Stimulated activated naive CD8-positive, alpha-beta T cell treated with anti-CD3 and anti-CD28 coated beads, Interleukin-15, amount 100 ng/mL, for 72 hours (primary cell): ENCODE data around the gene INCA1.
A peak's percentile ranks its signal among the peaks of the same experiment; 100 is the strongest.

Experiments used
- ATAC-seq: fragments of 150-1000 bp; cut with Tn5 transposase; 2 replicates; pipeline ENCODE4 v1.10.0; 2021; ENCODE audit warnings: mild to moderate bottlenecking, moderate library complexity
- DNase-seq, 2 donors: peaks; one replicate each; pipeline ENCODE4 v3.0.0; 2021 to 2022
- H3K27ac Mint-ChIP-seq, 2 donors: one replicate each; pipeline ENCODE4 v1.8.0; 2022; ENCODE audit warnings: mild to moderate bottlenecking in 2 of 2, mixed read lengths in 2 of 2, moderate library complexity in 2 of 2
- H3K27me3 Mint-ChIP-seq: one replicate; pipeline ENCODE4 v1.8.0; 2022; ENCODE audit warnings: mixed read lengths
- H3K4me1 Mint-ChIP-seq: one replicate; pipeline ENCODE4 v1.8.0; 2022; ENCODE audit warnings: mild to moderate bottlenecking, mixed read lengths
- H3K4me3 Mint-ChIP-seq, 2 donors: one replicate each; pipeline ENCODE4 v1.8.0; 2022; ENCODE audit warnings: mild to moderate bottlenecking in 2 of 2, mixed read lengths in 2 of 2, moderate library complexity in 1 of 2
- H3K9me3 Mint-ChIP-seq, 2 donors: one replicate each; pipeline ENCODE4 v1.8.0; 2022; ENCODE audit warnings: mixed read lengths in 2 of 2

INCA1 gene

DNA sequence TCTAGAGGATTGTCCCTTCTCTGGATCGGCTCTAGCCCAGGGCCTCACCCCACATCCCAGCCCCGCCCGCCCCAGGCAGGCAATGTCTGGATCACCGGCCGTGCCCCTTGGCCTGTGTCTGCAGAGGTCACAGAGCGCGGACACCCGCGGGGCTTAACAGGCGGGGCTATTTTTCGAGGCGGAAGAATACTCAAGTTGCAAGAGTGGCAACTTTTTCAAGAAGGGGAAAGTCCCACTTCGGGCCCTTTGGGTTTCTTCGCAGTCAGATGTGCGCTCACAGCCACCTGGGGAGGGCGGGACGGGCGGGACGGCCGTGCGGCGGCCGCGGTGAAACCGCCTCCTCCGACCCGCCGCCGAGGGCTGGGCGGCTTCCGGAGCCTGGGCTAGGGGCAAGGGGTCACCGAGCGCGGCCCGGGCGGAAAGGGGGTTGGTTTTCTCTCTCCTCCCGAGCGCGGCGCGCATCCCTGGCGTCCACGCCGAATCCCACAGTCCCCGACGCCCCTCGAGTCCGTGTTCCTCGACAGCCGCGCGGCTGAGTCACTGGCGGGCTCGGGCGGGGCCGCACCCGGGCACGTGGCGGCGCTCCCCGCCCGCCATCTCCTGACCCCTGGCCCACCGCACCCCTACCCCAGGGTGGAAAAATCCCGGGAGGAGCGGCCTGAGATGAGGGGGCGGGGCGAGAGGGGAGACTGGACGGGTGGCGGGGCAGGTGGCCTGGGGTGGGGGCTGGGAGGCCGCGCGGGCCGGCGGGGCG, 47.8 kb downstream of the INCA1 start:
- H3K27ac Mint-ChIP-seq, result peak overlapping the region; percentile 55 to 94
- peaks cover 36% of the 10 kb centered on the region for H3K4me1 Mint-ChIP-seq
- peak; percentile 84 to 86 for DNase-seq

DNA sequence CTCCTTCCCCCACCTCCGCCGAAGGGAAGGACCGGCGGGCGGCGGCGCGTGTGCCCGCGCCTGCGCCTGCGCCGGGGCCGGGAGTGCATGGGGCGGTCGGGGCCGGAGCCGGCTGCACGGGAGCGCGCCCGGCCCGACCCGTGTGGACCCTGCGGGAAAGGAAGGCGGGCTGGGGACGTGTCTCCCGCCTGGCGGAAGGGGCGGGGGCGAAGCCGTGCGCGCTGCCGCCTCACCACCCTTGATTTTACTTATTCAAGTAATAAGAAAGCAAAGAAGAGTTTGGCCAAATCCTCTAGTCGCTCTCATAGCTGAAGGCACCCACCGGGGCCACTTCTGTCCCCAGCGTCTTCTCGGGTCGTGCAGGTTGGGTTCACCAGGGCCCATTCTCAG, 48.4 kb downstream of the INCA1 start:
- H3K4me1 Mint-ChIP-seq, result peaks cover 42% of the 10 kb centered on the region
- ATAC-seq, result peak; percentile 53
- H3K27ac Mint-ChIP-seq, result peak overlapping the region; percentile 96 to 97
- H3K4me3 Mint-ChIP-seq, result peak overlapping the region; percentile 93 to 94
- H3K9me3 Mint-ChIP-seq, result no peaks in the 10 kb centered on the region
- no peaks in the 10 kb centered on the region for H3K27me3 Mint-ChIP-seq
- peak in 1 of 2 donors; percentile 87 for DNase-seq

More for the DNA sequence above, 47.8 kb downstream of the INCA1 start:
- peak; percentile 45 for ATAC-seq
- Mint-ChIP-seq H3K27me3 (no peaks in the 10 kb centered on the region), H3K4me3 (peak overlapping the region; percentile 93 to 94), H3K9me3 (no peaks in the 10 kb centered on the region)

DNA sequence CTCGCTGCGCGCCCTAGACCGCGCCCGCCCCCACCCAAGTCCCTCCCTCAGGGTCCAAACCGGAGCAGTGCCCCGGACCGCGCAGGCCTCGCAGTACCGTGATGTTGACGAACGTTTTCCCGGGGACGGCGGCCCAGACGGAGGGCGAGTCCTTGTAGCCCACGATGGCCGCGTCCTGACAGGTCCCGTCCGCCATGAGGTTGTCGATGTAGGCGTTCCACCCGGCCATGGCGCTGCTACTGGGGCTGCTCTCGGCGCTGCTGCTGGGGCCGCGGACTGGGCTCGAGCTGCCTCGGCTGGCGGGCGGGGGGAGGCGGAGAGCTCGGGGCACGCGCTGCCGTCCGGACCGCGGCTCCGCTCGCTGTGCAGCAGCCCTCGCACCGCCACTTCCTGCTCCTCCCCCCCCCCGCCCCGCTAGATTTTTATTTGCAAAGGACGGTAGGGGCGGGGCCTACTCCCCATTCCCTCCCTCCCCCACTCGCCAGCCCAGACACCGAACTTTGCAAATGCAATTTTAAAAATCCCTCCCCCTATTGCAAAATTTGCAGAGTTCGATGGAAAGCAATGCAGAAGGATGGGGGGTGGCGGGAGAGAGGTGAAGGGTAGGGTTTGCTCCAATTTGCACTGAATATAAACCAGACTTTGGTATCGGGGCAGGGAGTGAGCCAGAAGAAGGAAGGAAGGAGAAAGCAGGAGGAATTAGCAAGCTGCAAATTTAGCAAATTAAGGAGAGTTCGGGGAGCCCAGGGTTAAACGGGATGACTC, 49.0 kb downstream of the INCA1 start, which contains the start of gene PFN1:
Gene PFN1 (minus strand): TSS at position 365 of the 765 bp plus-strand sequence. CDS start 136 bp downstream, at position 229.
- Mint-ChIP-seq H3K27ac (peak within 1 kb of the TSS; percentile 98 to 99), H3K27me3 (no peaks in the 10 kb centered on the region), H3K4me1 (peaks cover 47% of the 10 kb centered on the region), H3K9me3 (no peaks in the 10 kb centered on the region), H3K4me3 (peak within 1 kb of the TSS; percentile 93 to 94)
- DNase-seq (peak; percentile 86 to 88), ATAC-seq (peak; percentile 35)

DNA sequence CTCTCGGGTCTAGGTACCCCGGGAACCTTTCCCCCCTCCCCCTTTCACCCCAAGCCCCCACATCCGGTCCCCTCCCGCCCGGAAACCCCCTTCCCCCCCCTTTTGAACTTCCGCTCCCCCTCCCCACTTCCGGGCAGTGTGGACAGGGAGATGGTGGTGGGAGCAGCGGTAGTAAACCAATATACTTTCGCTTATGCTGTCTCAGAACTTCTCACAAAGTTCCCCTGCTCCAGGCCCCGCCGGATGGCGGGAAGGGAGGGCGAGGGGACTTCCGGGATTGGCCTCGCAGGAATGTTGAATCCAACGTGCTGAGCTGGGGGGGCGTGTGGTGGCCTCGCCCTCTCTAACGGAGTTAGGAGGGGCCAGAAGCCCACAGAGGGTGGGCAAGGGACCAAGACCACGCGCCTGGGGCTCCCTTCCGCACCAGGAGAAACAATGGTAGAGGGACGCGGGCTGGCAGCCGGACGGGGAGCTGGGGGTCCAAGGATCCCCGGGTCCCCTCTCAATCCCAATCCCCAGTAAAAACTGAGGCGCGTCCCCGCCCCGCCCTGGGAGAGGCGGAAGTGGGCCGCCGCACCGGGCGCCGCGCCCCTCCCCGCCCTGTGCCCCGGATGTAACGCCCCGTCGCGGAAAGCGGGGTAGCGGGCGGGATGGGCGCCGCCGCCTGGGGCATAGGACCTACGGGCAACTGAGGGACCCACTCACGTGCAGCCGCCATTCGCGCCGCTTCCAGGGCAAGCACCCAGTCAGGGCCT, 49.7 kb downstream of the INCA1 start:
- peaks cover 55% of the 10 kb centered on the region for H3K4me1 Mint-ChIP-seq

DNA sequence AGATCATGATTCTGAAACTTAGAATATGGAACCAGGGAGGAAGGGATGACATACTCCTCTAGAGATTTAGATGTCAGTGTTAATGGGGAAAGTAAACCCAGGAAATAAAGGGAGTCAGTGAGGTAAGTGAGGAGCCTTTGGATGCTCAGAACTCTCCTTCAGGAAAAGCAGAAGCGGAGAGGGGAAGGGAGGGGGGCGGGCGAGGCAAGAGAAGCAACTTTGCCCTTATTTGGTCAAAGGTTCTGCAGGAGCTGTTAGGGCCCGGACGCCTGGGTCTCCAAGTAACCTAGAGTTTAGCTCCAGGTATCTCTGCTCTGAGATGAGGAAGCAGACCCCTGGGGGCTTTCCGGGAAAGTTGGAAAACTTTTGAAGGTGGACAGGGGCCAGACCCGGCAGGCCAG, 50.3 kb downstream of the INCA1 start:
- H3K9me3 Mint-ChIP-seq, result no peaks in the 10 kb centered on the region
- no peak for ATAC-seq
- peak overlapping the region; percentile 93 to 98 for H3K27ac Mint-ChIP-seq
- no peak for DNase-seq
- peak overlapping the region; percentile 93 to 94 for H3K4me3 Mint-ChIP-seq
- no peaks in the 10 kb centered on the region for H3K27me3 Mint-ChIP-seq
- peaks cover 60% of the 10 kb centered on the region for H3K4me1 Mint-ChIP-seq

More for the DNA sequence above, 49.7 kb downstream of the INCA1 start:
- Mint-ChIP-seq H3K9me3 (no peaks in the 10 kb centered on the region), H3K27me3 (no peaks in the 10 kb centered on the region), H3K27ac (peak overlapping the region; percentile 98 to 99), H3K4me3 (peak overlapping the region; percentile 93 to 94)
- DNase-seq (peak; percentile 75 to 89), ATAC-seq (peak; percentile 37)

DNA sequence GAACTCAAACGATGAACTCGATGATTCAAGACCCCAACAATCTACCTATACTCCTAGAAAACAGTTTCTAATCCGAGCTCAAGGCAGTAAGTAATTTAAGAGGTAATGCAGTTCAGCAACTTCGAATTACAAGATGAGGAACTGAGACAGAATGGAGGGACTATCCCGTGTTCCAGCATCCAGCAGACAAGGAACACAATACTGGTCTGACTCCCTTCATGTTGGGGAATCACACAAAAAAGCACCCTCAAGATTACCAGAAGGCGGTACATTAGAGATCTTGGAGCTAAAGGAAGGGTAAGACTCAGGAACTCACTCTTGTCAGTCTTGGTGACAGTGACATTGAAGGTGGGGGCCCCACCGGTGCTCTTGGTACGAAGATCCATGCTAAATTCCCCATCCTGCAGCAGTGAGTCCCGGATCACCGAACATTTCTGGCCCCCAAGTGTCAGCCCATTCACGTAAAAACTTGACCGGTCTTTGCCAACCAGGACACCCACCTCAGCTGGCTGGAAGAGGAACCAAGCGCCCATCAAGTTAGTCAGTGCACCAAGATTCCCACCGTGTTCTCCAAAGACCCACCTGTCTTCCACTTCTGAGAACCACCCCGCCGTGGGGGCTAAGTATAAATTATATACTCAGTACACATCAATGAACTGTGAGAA, 50.9 kb downstream of the INCA1 start:
- Mint-ChIP-seq H3K27ac (peak overlapping the region; percentile 93 to 98), H3K27me3 (no peaks in the 10 kb centered on the region), H3K9me3 (no peaks in the 10 kb centered on the region), H3K4me1 (peaks cover 60% of the 10 kb centered on the region), H3K4me3 (peak overlapping the region; percentile 93 to 94)
- DNase-seq (no peak), ATAC-seq (no peak)

DNA sequence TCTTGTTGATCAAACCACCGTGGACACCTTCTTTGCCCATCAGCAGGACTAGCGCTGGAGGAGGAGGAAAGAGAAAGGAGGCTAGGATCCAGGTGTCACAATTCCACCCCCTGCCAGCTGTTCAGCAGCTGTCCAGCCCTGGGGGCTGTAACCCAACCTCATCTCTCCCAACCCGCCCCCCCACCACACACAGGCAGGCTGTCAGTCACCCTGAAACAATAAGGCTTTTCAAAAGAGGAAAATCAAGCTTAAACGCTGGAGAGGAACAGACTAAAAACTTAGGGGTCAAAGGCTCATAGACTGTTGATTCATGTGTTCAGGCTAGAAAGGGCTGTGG, 51.4 kb downstream of the INCA1 start:
- ATAC-seq, result no peak
- no peak for DNase-seq
- H3K4me3 Mint-ChIP-seq, result peak overlapping the region; percentile 93 to 94
- peaks cover 57% of the 10 kb centered on the region for H3K4me1 Mint-ChIP-seq
- peak overlapping the region; percentile 93 to 98 for H3K27ac Mint-ChIP-seq
- H3K9me3 Mint-ChIP-seq, result no peaks in the 10 kb centered on the region
- H3K27me3 Mint-ChIP-seq, result no peaks in the 10 kb centered on the region

DNA sequence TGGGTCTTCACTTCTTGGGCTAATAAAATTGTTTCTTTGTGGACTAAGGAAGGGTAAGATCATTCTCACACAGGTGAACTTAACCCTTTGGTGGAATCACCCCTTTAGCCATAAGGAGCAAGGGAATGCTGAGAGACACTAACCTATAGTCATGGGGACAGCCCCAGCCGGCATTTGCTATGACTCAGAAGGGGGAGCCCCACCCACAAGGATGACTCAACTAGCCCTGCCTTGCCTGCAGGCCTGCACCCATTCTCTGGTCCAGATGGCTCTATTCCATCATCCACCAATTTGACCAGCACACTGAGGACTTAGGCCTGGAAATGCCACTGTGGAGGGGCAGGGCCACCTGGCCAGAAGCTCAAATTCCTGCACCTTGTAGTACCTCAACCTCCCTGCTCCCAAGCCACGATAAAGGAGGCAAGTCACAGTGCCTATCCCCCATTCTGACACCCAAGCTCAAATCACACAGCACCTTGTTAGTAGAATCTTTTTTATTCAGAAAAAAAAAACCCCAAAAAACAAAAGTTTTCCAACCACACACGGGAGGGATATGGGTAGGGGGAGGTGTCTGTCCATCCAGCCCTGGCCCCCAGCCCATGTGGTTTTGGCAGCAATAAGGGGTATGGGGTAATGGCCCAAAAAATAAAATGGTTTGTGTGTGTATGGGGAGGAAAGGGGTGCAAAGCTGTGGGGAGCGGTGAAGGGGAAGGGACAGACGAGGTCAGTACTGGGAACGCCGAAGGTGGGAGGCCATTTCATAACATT, 52.0 kb downstream of the INCA1 start:
- Mint-ChIP-seq H3K27ac (peak overlapping the region; percentile 93 to 97), H3K4me1 (peaks cover 52% of the 10 kb centered on the region), H3K27me3 (no peaks in the 10 kb centered on the region), H3K9me3 (no peaks in the 10 kb centered on the region), H3K4me3 (peak overlapping the region; percentile 93 to 94)
- peak; percentile 56 for ATAC-seq
- peak; percentile 81 to 89 for DNase-seq

DNA sequence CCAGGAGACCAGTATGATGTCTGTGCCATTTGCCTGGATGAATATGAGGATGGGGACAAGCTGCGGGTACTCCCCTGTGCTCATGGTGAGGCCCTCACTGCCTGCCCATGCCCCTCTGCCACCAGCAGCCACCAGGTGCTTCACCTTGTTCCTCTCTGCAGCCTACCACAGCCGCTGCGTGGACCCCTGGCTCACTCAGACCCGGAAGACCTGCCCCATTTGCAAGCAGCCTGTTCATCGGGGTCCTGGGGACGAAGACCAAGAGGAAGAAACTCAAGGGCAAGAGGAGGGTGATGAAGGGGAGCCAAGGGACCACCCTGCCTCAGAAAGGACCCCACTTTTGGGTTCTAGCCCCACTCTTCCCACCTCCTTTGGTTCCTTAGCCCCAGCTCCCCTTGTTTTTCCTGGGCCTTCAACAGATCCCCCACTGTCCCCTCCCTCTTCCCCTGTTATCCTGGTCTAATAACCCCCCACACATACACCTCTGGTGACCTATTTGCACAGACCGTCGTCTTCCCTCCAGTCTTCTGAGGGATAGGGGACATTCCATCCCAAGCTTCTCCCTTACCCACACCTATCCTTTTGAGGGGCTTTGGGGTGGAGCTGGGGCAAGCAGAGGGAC, 52.7 kb downstream of the INCA1 start:
- ATAC-seq (peak; percentile 0), DNase-seq (peak; percentile 49 to 64)
- peak overlapping the region; percentile 93 to 94 for H3K4me3 Mint-ChIP-seq
- H3K27me3 Mint-ChIP-seq, result no peaks in the 10 kb centered on the region
- peak overlapping the region; percentile 93 to 97 for H3K27ac Mint-ChIP-seq
- H3K9me3 Mint-ChIP-seq, result no peaks in the 10 kb centered on the region
- H3K4me1 Mint-ChIP-seq, result peaks cover 48% of the 10 kb centered on the region

DNA sequence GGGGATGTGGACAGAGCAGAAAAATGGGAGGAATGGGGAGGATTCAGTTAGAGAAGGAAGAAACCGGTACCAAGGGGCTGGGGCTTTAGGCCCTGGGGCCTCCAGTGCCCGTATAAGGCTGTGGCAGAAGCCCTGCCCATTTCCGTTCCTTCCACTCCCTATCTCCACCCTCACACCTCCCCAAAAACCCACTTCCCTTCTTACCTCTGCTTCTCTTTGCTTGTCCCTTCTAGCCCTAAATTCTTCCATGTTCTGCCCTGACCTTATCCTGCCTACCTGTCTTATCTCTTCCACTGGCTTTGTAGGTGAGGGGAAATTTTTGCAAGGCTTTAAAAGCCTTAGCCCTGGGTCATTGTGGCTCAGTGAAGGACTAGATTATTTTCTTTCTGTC, 53.2 kb downstream of the INCA1 start:
- peaks cover 50% of the 10 kb centered on the region for H3K4me1 Mint-ChIP-seq
- H3K4me3 Mint-ChIP-seq, result peak overlapping the region; percentile 93 to 94
- DNase-seq (peak; percentile 56 to 73), ATAC-seq (peak; percentile 31)
- H3K9me3 Mint-ChIP-seq, result no peaks in the 10 kb centered on the region
- H3K27ac Mint-ChIP-seq, result peak overlapping the region; percentile 93 to 97
- H3K27me3 Mint-ChIP-seq, result no peaks in the 10 kb centered on the region

DNA sequence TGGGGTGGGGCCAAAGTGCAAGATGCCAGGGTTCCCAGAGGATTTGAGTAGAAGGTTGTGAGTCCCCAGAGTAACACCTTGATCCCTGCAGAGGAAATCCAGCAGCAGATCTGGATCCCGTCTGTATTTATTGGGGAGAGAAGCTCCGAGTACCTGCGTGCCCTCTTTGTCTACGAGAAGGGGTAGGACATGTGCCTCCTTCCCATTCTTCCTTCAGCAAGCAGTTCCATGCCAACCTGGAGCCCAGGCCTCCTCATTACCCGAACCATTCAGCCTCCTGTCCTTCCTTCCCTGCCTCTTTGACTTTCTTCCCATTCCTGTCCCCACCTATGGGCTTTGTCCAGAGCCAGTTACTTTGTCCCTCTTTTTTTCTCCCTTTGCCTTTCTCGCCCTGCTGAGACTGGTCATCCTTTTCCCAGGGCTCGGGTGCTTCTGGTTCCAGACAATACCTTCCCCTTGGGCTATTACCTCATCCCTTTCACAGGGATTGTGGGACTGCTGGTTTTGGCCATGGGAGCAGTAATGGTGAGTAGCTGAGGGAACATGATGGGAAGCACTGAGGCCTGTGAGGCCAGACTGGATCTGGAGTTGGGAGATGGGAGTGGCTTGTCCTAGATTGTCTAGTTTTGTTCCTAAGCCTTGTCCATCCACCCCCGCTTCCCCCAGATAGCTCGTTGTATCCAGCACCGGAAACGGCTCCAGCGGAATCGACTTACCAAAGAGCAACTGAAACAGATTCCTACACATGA, 54.4 kb downstream of the INCA1 start:
- no peak for DNase-seq
- no peaks in the 10 kb centered on the region for H3K9me3 Mint-ChIP-seq
- peak overlapping the region; percentile 93 to 94 for H3K4me3 Mint-ChIP-seq
- no peak for ATAC-seq
- no peaks in the 10 kb centered on the region for H3K27me3 Mint-ChIP-seq
- peak overlapping the region; percentile 77 to 99 for H3K27ac Mint-ChIP-seq
- peaks cover 62% of the 10 kb centered on the region for H3K4me1 Mint-ChIP-seq

DNA sequence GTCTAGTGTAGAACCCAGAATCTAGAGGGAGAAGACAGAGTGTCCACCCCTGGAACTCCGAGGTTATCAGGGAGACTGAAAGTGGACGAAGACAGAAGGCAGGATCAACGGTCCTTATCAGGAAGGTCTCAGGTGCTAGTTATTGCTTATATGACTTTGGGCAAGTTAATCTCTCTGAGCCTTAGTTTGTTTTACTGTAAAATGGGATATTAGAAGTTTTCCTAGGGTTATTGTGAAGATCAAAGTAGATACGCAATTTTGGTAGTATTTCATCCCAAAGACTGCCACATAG, 56.1 kb downstream of the INCA1 start:
- no peak for DNase-seq
- Mint-ChIP-seq H3K9me3 (no peaks in the 10 kb centered on the region), H3K4me1 (peaks cover 78% of the 10 kb centered on the region), H3K27ac (peak overlapping the region; percentile 98 to 99), H3K27me3 (no peaks in the 10 kb centered on the region), H3K4me3 (peak overlapping the region; percentile 93 to 94)
- no peak for ATAC-seq

DNA sequence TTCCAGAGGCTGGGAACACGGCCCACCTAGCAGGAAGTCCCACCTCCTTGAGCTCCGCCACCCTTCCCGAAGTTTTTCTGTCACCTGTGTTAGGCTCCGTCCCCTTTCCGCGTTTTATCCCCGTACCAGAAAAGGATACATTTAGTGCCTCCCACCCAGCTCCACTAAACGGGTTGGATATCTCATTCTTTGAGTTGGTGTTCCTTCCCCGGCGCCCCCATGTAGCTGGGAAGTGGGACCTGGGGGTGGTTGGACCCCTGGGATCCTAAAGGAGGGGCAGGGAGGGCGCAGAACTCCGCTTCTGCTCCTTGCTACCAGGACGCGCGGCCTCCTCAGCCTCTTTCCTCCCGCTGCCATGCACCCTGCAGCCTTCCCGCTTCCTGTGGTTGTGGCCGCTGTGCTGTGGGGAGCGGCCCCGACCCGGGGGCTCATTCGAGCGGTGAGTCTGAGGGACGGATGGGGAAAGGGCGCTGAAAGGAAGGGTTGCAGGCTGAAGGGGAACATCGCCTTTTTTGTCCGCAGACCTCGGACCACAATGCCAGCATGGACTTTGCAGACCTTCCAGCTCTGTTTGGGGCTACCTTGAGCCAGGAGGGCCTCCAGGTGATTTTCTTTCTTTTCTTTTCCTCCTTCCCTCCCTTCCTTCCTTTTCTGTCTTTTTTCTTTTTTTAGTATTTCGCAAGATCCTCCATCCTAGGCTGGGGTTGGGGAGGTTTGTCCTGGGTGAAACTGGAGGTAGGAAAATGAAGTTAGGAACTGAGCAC, 56.6 kb downstream of the INCA1 start:
- H3K27me3 Mint-ChIP-seq, result no peaks in the 10 kb centered on the region
- no peaks in the 10 kb centered on the region for H3K9me3 Mint-ChIP-seq
- peak in 1 of 2 donors; percentile 63 for DNase-seq
- ATAC-seq, result no peak
- H3K4me3 Mint-ChIP-seq, result peak overlapping the region; percentile 93 to 94
- peak overlapping the region; percentile 98 to 99 for H3K27ac Mint-ChIP-seq
- peaks cover 81% of the 10 kb centered on the region for H3K4me1 Mint-ChIP-seq
